T-helper 2 cell treated with Interferon-gamma antibody and Interleukin-4, amounts not matched to agents 5 μg/mL and 100 μg/mL, for 36 hours (primary cell): ENCODE measurements around the gene RBMS1.

Experiments used
- DNase-seq: peaks from one replicate; pipeline ENCODE4 v3.0.0; 2021; ENCODE audit warnings: low spot score
- H3K27ac Mint-ChIP-seq: one replicate; pipeline ENCODE4 v1.8.0; 2021; ENCODE audit warnings: mild to moderate bottlenecking, mixed read lengths
- H3K27me3 Mint-ChIP-seq: one replicate; pipeline ENCODE4 v1.8.0; 2021; ENCODE audit warnings: low read depth, mixed read lengths
- H3K36me3 Mint-ChIP-seq: one replicate; pipeline ENCODE4 v1.8.0; 2021; ENCODE audit warnings: low read depth, mixed read lengths
- H3K4me1 Mint-ChIP-seq: one replicate; pipeline ENCODE4 v1.8.0; 2021; ENCODE audit warnings: low read depth, mixed read lengths
- H3K4me3 Mint-ChIP-seq: one replicate; pipeline ENCODE4 v1.8.0; 2022; ENCODE audit warnings: mild to moderate bottlenecking, moderate library complexity, mixed read lengths
- H3K9me3 Mint-ChIP-seq: one replicate; pipeline ENCODE4 v1.8.0; 2021; ENCODE audit warnings: mixed read lengths

The RBMS1 gene

DNA sequence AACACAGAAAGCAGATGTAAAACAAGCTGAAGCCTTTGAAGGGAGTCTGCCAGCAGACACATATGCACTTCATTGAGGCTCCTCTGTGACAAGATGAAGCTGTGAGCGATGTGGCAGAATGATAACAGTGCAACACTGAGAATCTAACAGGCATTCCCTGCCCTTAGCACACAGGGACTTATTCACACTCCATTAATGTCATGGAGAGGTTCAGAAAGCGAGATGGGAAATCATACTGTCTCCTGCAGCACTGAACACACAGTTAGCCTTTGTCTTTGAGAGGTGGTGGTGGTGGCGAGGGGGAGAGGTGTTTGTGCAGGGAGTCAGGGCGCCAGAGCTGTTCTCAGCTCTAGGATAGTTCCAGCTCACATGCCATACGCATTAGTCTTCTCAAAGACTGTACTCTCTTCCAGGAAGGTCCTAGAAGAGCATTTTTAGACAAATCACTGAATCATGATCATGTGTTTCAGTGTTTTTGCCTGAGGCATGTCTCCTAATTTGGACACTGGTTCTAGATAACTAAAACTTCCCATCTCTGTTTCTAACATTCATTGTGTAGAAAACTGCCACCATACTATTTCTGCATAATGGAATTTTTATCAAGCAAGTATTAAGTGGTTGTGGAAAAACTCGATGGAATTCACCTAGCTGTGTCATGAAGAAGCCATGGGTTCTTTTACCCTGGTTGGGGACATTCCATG is 200.1 kb downstream of the RBMS1 start:
- no peak for DNase-seq
- Mint-ChIP-seq H3K27ac (no peak overlapping the region), H3K27me3 (no peaks in the 10 kb centered on the region), H3K4me1 (peaks cover 37% of the 10 kb centered on the region), H3K9me3 (no peaks in the 10 kb centered on the region), H3K36me3 (peaks cover 65% of the 10 kb centered on the region), H3K4me3 (no peak overlapping the region)

DNA sequence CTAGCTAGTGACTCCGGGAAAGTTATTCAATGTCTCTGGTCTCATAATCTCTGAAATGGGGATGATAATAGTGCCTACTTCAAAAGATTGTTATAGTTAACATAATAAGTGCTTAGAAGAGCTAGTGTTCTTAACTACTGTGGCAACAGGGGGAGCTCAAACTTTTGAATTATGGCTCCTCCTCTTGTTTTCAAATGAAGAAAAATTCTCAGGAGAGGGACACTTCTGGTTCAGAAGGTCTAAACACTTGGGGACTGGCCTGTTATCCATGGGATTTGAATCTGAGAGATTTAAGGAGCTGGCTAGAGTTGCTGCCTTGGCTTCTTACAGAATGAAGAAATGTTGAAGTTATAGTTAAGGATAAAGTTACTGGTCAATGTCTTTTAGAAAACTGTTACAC is 201.4 kb downstream of the RBMS1 start:
- Mint-ChIP-seq H3K36me3 (peaks cover 60% of the 10 kb centered on the region), H3K4me3 (no peak overlapping the region), H3K27me3 (no peaks in the 10 kb centered on the region), H3K4me1 (peaks cover 26% of the 10 kb centered on the region), H3K27ac (no peak overlapping the region), H3K9me3 (no peaks in the 10 kb centered on the region)
- DNase-seq, result no peak

DNA sequence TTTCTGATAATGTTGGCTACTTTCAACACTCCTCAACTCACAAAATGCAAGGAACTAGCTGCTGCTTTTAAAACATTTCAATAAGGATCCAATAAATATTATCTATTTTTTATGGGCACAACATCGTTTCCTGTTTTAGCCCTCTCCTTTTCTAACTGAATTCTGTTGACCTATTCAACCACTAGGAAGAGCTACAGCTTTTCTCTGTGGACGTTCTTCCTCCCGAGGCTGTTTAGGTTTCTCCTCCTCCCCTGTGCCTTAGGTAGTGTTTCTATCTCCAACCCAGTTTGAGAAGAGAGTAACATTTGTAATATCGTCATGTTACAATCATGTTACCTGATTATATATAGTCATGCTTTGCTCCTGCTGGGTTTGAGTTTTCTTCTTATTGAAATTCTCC is 202.2 kb downstream of the RBMS1 start:
- Mint-ChIP-seq H3K4me3 (no peak overlapping the region), H3K27ac (no peak overlapping the region), H3K4me1 (peaks cover 19% of the 10 kb centered on the region), H3K36me3 (peaks cover 55% of the 10 kb centered on the region), H3K9me3 (no peaks in the 10 kb centered on the region), H3K27me3 (no peaks in the 10 kb centered on the region)
- no peak for DNase-seq

DNA sequence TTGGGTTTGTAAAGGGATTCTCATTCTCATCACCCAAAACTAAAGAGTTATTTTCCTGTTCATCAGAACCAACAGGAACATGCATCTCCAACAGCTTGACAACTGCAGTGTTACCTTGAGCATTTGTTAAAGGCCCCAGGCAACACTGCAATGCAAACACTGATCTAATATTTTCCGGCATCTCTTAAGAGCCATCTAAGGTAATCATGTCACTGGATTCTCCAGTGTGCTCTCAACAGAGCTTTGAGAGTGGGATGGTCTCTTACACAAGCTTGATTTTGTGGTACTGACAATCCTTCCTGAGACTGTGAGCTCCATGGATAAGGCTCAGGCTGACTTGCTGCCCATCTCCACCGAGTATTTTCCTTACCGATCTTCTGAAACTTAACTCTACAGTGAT is 203.0 kb downstream of the RBMS1 start:
- DNase-seq, result no peak
- Mint-ChIP-seq H3K36me3 (peaks cover 49% of the 10 kb centered on the region), H3K27me3 (no peaks in the 10 kb centered on the region), H3K9me3 (no peaks in the 10 kb centered on the region), H3K4me3 (no peak overlapping the region), H3K27ac (no peak overlapping the region), H3K4me1 (peaks cover 12% of the 10 kb centered on the region)

DNA sequence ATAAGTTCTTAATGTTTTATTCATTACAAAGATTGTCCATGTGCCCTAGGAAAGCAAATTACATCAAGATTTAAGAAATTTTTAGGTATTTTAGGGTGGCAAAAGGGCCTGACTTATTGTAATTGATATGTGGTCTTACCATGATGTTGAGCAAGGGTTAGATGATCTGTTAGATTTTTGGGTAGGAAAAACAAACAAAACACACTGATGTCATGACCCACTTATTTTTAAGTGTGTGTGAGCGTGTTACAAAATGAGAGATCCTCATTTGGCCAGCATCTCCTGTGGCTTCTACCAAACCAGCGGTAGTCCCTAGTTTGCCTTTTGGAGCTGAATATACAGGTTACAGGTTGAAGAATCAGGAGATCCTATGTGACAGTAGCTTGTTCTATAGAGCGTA is 203.8 kb downstream of the RBMS1 start:
- DNase-seq, result no peak
- no peaks in the 10 kb centered on the region for H3K9me3 Mint-ChIP-seq
- no peak overlapping the region for H3K27ac Mint-ChIP-seq
- no peak overlapping the region for H3K4me3 Mint-ChIP-seq
- H3K4me1 Mint-ChIP-seq, result peaks cover 7% of the 10 kb centered on the region
- no peaks in the 10 kb centered on the region for H3K27me3 Mint-ChIP-seq
- peaks cover 47% of the 10 kb centered on the region for H3K36me3 Mint-ChIP-seq

DNA sequence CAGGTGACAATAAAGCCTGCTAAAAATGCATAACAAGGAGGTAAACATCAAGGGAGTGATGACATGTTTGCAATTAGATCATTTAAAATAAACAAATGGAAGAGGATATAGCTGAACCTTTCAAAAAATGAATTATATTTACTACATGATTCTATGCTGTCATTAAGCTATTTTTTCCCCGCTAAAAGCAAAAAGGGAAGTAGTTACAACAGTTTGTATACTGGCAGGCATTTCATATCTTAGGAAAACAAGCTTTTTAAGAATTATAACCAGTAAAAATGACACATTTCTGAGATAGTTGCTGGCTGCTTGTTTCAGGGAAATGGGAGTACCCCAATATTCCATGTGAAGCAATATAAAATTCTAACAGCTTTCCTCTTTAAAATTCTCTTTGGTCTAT is 204.5 kb downstream of the RBMS1 start:
- no peak overlapping the region for H3K4me3 Mint-ChIP-seq
- H3K27me3 Mint-ChIP-seq, result no peaks in the 10 kb centered on the region
- no peaks in the 10 kb centered on the region for H3K9me3 Mint-ChIP-seq
- H3K4me1 Mint-ChIP-seq, result no peaks in the 10 kb centered on the region
- no peak for DNase-seq
- H3K27ac Mint-ChIP-seq, result no peak overlapping the region
- H3K36me3 Mint-ChIP-seq, result peaks cover 49% of the 10 kb centered on the region

DNA sequence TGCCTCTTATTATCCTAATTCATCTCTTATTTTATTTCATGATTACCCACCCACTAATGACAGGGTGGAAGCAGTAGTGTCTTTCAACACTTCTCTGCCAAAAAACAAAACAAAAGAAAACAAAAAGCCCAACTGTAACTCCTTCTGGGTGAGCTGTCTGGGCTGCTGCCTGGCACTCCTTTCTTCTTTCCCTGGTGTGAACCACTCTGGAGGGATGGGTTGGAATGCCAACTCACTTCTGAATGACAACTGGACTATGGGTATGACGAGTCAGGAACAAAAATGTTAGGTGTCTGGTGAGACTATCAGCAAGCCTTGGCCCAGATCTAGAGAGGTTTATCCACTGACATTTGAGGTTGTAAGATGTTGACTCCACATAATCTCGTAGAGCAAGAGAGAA is 205.3 kb downstream of the RBMS1 start:
- DNase-seq, result no peak
- no peak overlapping the region for H3K4me3 Mint-ChIP-seq
- no peaks in the 10 kb centered on the region for H3K9me3 Mint-ChIP-seq
- H3K36me3 Mint-ChIP-seq, result peaks cover 47% of the 10 kb centered on the region
- H3K27me3 Mint-ChIP-seq, result no peaks in the 10 kb centered on the region
- H3K4me1 Mint-ChIP-seq, result no peaks in the 10 kb centered on the region
- no peak overlapping the region for H3K27ac Mint-ChIP-seq

DNA sequence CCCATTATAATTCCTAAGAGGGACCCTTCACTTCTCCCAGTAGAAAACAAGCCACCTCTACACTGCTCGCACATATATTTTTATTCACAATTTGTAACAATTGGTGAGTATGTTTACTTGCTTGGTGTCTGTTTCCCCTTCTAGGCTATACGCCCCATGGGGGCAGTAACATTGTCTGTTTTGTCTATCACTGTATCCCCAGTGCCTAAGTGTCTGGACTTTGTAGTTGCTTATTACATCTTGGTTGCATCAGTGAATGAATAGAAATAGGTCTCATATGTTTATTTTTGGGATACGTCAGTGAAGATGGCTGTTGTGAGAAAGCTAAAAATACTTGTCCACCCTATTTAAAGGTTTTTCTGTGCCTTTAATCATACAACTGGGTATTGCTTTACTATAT is 206.1 kb downstream of the RBMS1 start:
- Mint-ChIP-seq H3K36me3 (peaks cover 43% of the 10 kb centered on the region), H3K27me3 (no peaks in the 10 kb centered on the region), H3K27ac (no peak overlapping the region), H3K9me3 (no peaks in the 10 kb centered on the region), H3K4me1 (no peaks in the 10 kb centered on the region), H3K4me3 (no peak overlapping the region)
- no peak for DNase-seq

DNA sequence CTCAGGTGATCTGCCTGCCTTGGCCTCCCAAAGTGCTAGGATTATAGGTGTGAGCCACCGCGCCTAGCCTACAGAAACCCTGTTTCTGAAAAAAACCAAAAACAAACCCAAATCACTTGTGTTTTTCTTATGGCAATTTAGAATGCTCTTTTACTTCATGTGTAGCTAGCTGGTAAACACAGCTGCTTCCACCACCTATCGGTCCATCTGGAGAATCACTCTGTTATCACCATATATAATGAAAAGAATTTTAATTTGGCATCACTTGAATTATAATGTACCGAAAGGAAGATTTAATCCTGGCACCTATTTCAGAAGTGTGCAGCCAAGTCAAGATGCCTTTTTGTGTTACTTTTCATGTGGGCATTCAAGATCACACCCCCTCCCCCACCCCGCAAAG is 207.1 kb downstream of the RBMS1 start:
- H3K27me3 Mint-ChIP-seq, result no peaks in the 10 kb centered on the region

DNA sequence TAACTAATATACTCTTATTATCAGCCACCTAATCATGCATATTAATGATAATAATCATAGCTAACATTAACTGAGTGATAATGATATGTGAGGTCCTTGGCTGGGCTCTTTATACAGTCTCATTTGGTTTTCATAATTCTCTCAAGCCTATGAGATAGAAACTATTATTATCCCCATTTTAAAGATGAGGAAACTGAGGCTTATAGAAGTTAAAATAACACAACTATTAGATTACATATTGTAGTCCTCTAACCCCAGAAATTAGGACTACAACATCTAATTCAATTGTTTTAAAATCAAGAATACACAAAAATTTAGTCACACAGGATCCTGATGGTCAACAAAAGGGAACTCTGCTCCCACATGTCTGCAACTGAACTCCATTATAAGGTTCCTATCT is 209.9 kb downstream of the RBMS1 start:
- Mint-ChIP-seq H3K36me3 (peaks cover 50% of the 10 kb centered on the region), H3K4me3 (no peak overlapping the region), H3K9me3 (no peaks in the 10 kb centered on the region), H3K27me3 (no peaks in the 10 kb centered on the region), H3K4me1 (peaks cover 11% of the 10 kb centered on the region), H3K27ac (no peak overlapping the region)
- no peak for DNase-seq

More for the DNA sequence above, 207.1 kb downstream of the RBMS1 start:
- no peaks in the 10 kb centered on the region for H3K4me1 Mint-ChIP-seq
- no peak overlapping the region for H3K27ac Mint-ChIP-seq
- H3K9me3 Mint-ChIP-seq, result no peaks in the 10 kb centered on the region
- H3K36me3 Mint-ChIP-seq, result peaks cover 46% of the 10 kb centered on the region
- no peak for DNase-seq
- H3K4me3 Mint-ChIP-seq, result no peak overlapping the region

DNA sequence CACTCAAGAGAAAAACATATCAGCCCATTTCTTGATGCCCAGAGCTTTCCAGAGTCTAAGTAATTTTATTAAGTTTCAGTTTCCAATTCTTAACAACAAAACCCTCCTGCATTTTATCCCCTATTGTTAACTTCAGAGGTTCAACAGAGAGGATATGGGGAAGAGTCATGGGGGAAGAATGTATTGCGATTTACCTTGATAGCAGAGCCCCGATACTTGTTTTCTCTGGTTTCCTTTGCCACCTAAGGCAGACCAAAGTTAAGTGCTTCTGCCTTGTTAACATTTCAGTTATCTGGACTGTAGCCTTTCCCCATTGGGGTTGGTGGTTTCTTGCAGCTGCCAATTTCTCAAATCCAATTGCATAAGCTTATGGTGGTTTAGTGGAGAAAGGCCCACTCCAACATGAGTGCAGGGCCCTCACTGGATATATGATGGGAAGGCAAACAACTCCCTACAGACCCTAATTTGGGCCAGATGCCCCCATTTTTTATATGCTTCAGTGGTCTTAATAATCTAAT is 211.5 kb downstream of the RBMS1 start:
- Mint-ChIP-seq H3K36me3 (peaks cover 56% of the 10 kb centered on the region), H3K4me3 (no peak overlapping the region), H3K4me1 (peaks cover 11% of the 10 kb centered on the region), H3K9me3 (no peaks in the 10 kb centered on the region), H3K27me3 (no peaks in the 10 kb centered on the region), H3K27ac (no peak overlapping the region)
- no peak for DNase-seq

DNA sequence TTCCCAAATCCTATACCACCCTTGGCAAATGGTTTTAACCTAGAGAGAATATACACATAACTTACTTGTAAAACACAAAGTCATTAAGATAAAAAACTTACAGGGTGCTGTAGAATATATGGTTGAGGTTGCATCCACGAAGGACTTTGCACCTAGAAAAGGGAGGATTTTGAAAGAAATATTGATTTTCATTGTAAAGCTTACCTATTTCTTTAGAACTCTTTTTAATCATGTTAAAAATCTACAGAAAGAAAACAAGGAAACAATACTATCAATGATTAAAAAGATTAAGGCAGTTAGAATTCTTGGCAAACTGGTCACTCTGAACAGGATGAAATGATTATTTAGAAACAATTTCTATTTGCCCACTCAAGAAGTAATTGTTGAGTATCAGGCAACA is 212.4 kb downstream of the RBMS1 start:
- peaks cover 12% of the 10 kb centered on the region for H3K4me1 Mint-ChIP-seq
- H3K27ac Mint-ChIP-seq, result no peak overlapping the region
- H3K9me3 Mint-ChIP-seq, result no peaks in the 10 kb centered on the region
- no peak overlapping the region for H3K4me3 Mint-ChIP-seq
- peaks cover 60% of the 10 kb centered on the region for H3K36me3 Mint-ChIP-seq
- H3K27me3 Mint-ChIP-seq, result no peaks in the 10 kb centered on the region
- DNase-seq, result no peak

DNA sequence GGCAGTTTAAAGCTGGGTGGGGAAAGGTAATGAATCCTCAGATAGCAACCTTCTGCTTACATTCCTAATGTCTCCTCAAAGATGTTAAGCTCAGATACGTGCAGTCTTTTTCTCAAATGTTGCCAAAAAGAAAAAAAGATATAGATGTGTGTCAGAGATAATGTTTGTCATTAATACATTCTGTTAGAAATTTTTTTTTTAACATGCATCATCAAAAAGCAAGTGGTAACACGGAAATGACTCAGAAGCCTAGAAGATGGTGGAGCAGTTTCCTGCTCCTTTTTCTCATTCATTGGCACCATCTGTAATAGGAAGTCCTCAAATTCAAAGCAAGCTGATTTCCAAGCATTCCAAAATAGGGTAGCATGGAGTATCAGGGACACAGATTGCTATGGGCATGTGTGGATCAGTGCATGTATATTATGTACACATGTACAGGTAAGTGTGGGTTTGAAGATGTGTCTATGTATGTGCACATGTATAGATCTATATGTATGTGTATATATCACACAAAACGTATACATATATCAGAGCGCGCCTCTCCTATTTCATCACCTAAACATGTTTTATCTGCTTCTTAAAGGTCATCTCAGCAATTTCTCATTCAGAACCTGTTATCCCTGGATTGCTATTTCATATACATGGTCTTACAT is 213.7 kb downstream of the RBMS1 start:
- no peak for DNase-seq
- Mint-ChIP-seq H3K27me3 (no peaks in the 10 kb centered on the region), H3K4me1 (peaks cover 22% of the 10 kb centered on the region), H3K4me3 (peak overlapping the region; percentile 22), H3K36me3 (peaks cover 66% of the 10 kb centered on the region), H3K27ac (peak overlapping the region; percentile 58), H3K9me3 (no peaks in the 10 kb centered on the region)

DNA sequence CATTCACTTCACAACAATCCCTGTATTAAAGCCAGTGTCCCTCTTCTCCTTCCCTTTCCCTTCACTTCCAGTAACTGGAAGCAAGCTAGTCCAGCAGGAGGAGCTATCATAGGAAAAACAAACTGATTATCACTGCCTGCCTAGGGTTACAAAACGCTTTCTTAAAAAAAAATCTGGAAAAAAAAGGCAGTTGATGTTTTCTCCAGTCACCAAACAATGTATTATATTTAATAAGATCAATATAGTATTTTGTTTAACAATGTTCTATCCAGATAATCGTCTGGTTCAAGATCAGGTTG is 214.8 kb downstream of the RBMS1 start:
- no peak for DNase-seq
- Mint-ChIP-seq H3K4me1 (peaks cover 24% of the 10 kb centered on the region), H3K4me3 (no peak overlapping the region), H3K27ac (no peak overlapping the region), H3K27me3 (no peaks in the 10 kb centered on the region), H3K9me3 (no peaks in the 10 kb centered on the region), H3K36me3 (peaks cover 63% of the 10 kb centered on the region)
